ENCODE data around the gene GNB1.
"Not testable (repeated sequence)": the region's sequence is repeated elsewhere in the genome, so short reads cannot be mapped to it uniquely, and the experiment has no call there.

The GNB1 gene

DNA sequence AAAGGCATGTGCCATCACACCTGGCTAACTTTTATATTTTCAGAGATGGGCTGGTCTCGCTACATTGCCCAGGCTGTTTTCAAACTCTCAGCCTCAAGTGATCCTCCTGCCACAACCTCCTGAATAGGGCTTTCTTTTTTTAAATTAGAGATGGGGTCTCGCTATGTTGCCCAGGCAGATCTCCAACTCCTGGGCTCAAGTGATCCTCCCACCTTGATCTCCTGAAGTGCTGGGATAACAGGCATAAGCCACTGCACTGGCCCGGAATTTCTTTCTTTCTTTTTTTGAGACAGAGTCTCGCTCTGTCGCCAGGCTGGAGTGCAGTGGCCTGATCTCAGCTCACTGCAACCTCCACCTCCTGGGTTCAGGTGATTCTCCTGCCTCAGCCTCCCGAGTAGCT lies 34.7 kb downstream of the GNB1 start:
- DNase-seq = not testable (repeated sequence)

DNA sequence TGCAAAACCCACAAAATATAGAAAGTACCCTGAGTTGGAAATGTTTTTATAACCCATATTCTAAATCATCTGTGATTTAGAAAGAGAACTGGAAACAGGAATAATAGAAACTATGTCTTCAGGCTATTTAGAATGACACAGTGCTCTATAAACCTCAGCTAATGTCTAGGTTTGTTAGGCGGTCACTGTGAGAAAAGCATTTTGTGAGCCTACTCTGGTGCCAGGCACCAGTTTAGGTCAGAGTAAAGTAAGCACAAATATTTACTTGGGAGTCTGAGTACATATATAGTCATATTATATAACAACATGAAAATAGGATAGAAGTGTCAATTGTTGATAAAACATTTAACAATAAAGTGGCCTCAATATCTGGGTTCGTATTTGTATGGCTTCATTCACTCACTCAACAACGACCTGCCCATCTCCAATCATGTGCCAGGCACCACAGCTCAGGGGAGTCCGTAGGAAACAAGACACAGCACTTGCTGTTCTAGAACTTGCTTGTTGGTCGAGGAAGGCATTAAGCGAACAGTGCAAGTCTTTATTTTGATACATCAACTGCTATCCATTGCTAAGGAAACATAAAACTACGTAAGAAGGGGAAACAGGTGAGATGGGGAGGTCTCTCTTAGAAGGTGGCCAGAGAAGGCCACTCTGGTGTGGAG lies 37.2 kb downstream of the GNB1 start:
- no peak for DNase-seq

GRCh38 chr1:1852619-1853414 lies 38.1 kb downstream of the GNB1 start:
- DNase-seq = no peak

GRCh38 chr1:1847890-1848289 lies 43.0 kb downstream of the GNB1 start:
- DNase-seq = no peak

DNA sequence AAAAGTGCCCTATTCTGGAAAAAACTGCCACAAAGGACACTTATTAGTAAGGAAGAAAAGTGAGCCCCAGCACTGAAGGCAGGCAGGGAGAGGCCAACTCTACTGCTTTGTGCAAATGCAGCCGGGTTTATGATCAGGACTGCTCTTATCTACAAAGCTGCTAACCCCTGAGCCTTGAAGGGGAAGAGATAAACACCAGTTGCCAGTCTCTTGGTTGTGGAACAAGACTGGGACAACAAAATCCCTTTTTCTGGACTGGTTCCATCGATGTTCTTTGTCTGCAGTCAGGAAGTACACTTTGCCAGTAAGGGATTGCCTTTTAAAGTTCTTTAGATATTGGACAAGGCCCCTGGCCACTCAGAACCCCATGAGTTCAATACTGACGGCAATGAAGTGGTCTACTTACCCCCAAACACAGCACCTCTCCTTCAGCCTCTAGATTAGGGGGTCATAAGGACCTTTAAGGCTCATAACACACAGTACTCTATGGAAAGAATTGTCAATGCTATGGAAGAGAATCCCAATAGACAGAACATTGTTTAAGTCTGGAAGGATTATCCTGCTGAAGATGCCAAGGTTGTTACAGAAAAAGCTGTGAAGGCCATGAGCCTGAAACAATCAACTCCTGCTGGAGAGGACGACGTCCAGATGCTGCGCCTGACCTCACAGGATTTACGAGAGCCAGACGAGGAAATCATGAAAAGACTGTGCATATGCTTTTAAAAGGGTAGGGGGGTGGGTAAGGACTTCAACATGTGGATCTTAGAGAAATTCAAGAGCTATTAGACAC lies 43.6 kb downstream of the GNB1 start:
- no peak for DNase-seq

DNA sequence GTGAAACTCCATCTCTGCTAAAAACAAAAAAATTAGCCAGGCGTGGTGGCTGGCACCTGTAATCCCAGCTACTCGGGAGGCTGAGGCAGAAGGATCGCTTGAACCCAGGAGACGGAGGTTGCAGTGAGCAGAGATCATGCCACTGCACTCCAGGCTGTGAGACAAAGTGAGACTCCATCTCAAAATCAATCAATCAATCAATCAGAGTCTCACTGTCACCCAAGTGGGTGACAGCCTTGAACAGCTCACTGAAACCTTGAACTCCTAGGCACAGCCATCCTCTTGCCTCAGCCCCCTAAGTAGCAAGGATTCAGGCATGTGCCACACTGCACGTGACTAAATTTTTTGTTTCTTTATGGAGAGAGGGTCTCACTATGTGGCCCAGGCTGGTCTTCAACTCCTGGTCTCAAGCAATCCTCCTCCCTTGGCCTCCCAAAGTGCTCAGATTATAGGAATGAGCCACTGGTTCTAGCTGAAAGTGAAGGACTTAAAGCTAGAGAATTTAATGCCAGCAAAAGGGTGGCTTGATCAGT lies 44.4 kb downstream of the GNB1 start:
- no peak for DNase-seq

- DNase-seq = peak; percentile 80 to 81
Observed at GRCh38 chr1:1842360-1843146, 48.3 kb downstream of the GNB1 start.

DNA sequence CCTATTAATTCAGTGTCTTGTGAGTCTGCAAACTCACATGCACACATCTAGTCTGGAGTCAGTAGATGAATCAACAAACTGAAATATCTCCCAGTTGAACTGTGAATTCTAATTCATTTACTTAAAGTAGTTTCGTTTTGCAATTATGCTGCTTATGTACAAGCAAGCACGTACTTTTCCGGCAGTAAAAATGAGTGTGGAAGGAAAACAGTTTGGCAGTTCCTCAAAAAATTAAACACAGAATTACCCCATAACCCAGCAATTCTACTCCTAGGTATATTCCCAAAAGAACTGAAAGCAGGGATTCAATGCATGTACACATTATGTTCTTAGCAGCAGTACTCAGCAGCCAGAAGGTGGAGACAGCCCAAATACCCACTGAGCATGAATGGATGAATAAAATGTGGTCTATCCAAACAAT lies 49.3 kb downstream of the GNB1 start:
- DNase-seq = no peak

DNA sequence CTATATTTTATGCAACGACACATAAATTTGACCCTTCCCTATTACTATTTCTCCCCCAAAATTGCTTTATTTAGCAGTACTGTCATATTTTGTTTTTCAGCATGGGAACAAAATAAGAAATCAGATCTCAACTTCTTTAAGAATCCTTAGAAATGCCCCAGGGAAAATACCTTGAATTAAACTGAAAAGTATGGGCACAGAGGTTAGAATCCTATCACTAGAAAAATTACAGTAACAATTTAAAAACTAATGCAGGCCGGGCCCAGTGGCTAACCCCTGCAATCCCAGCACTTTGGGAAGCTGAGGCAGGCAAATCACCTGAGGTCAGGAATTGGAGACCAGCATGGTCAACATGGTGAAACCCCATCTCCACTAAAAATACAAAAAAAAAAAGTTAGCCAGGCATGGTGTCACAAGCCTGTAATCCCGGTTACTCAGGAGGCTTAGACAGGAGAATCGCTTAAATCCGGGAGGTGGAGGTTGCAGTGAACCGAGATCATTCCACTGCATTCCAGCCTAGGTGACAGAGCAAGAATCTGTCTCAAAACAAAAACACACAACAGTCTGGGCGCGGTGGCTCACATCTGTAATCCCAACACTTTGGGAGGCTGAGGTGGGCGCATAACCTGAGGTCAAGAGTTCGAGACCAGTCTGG lies 51.4 kb downstream of the GNB1 start:
- no peak for DNase-seq

GRCh38 chr1:1836119-1836518 lies 54.8 kb downstream of the GNB1 start:
- no peak for DNase-seq

GRCh38 chr1:1835546-1835945 lies 55.3 kb downstream of the GNB1 start:
- DNase-seq = no peak

GRCh38 chr1:1833916-1834325 lies 57.0 kb downstream of the GNB1 start:
- DNase-seq = no peak

GRCh38 chr1:1833456-1833855 lies 57.4 kb downstream of the GNB1 start:
- DNase-seq = no peak

- DNase-seq = no peak
Observed at GRCh38 chr1:1832820-1833219, 58.1 kb downstream of the GNB1 start.

DNA sequence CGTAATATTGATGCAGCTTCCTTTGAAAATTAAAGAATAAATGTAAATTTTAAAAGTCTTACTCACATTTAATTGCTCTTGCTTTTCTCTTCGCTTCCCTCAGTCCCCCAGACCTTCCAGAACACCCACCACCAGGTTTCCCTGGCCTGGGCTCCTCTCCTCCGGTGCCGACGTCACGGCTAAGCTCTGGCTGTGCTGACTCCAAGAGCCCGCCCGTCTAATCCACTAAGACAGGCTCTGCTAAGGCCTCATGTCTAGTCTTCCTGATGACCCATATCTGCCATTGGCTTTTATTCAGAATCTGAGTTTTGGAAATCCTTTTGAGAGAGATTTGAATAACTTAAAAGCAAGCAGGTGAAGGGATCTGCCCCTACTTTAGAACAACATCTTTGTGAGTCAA lies 58.7 kb downstream of the GNB1 start:
- DNase-seq = no peak

DNA sequence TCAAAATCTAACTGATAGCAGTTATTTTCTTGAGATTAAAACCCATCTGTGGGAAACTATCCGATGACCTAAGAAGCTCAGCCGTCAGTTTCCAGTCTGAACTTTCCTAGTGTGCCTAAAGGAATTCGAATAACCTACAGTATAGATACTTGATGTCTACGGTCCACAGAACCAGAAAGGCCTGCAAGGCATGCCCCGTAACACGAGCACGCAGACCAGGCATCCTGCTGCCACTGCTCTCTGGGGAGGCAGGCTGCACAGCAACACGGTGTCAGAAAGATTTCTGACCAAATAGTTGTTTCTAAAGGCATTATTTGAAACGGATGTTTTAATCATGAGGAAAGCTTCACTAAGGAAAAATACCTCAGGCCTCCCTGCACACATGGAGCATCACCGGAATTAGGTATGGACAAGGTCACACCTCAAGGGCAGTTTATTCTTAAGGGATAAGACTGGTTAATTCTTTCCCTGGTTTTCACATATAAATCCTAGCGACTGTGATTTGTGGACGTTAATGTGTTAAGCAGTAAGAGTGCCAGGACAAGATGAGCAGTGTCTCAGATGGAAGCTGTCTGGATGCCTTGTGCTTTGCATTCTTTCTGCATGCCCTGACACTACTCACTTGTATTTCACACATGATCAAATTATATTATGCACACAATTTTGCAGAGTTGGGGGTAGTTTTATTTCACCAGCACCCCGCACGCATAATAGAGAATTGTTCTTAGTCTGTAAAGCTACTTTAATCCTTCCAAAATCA lies 63.6 kb downstream of the GNB1 start:
- no peak for DNase-seq

GRCh38 chr1:1826356-1827088 lies 64.4 kb downstream of the GNB1 start:
- DNase-seq = no peak

- no peak for DNase-seq
Observed at GRCh38 chr1:1825217-1825616, 65.7 kb downstream of the GNB1 start.

- DNase-seq = no peak
Observed at GRCh38 chr1:1819762-1820161, 71.1 kb downstream of the GNB1 start.

DNA sequence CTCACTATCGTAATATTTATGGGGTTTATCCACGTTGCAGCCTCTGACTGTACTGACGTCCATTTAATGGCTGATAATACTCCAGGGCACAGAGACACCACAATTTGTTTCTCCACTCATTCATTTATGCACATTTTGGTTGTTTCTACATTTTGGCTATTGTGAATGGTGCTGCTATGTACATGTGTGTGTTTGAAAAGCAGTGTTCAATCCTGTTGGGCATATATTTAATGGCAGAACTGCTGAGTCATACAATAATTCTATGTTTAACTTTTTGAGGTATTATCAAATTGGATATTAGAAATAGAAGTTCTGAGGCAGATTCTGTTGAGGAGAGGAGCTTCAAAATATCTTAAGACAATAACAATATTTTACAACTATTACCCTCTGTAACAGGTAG lies 73.7 kb downstream of the GNB1 start:
- no peak for DNase-seq

Measured in NCI-H187 (cell line).